Measurements from ENCODE around the gene HK3. TPM values are rescaled to one million over a fixed set of nuclear protein-coding genes. Genes with fewer than 3 reads are reported as not detected.

HK3 gene
- total RNA-seq, 1 donor from 2014 or later = 61.2 TPM

DNA sequence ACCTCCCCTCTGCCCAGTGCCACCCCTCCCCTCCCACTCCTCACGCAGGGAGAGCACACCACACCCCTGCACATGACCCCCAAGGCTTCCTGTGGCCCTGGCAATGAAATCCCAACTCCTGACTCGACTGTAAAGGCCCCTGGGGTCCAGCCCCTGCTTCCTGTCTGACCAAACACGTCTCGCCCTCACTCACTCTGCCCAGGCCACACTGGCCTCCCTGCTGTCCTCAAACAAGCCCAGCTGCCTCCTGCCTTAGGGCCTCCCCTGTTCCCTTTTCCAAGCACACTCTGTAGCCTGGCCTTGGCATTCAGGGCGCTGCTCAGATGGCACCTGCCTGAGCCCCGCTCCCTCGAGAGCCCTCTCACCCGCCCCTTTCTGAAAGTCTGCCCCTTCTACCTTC, 42.4 kb downstream of the HK3 start:
- Histone ChIP-seq H3K27ac (no peak overlapping the region), H3K27me3 (ENCODE audit: low read depth) (peaks cover 48% of the 10 kb centered on the region), H3K9me3 (no peaks in the 10 kb centered on the region), H3K36me3 (no peaks in the 10 kb centered on the region), H3K4me3 (no peak overlapping the region), H3K4me1 (no peaks in the 10 kb centered on the region)
- TF ChIP-seq, protein P1, sequence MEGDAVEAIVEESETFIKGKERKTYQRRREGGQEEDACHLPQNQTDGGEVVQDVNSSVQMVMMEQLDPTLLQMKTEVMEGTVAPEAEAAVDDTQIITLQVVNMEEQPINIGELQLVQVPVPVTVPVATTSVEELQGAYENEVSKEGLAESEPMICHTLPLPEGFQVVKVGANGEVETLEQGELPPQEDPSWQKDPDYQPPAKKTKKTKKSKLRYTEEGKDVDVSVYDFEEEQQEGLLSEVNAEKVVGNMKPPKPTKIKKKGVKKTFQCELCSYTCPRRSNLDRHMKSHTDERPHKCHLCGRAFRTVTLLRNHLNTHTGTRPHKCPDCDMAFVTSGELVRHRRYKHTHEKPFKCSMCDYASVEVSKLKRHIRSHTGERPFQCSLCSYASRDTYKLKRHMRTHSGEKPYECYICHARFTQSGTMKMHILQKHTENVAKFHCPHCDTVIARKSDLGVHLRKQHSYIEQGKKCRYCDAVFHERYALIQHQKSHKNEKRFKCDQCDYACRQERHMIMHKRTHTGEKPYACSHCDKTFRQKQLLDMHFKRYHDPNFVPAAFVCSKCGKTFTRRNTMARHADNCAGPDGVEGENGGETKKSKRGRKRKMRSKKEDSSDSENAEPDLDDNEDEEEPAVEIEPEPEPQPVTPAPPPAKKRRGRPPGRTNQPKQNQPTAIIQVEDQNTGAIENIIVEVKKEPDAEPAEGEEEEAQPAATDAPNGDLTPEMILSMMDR (IDR thresholded peaks at IDR 0.05) = no peak
- no peak for ATAC-seq
- no peak for DNase-seq
- intact Hi-C loops (cut with DNase I) = no loop called here

DNA sequence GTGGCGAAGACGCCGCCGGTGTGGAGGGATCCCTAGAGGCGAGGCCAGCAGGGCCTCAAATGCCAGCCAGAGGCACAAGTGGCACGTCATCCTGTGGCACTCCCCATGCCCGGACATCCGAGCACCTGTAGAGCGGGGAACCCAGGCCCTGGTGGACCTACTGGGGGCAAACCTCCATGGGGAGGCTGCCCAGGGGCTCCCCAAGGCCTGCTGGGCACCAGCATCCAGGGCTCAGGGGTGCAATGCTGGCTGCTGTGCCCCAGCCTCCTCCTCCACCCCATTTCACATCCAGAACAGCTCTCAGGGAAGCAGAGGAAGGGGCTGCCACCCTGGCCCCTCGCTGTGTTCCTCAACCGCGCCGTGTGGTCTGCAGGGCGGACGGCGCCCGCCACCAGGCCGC, 43.5 kb downstream of the HK3 start:
- DNase-seq (no peak), ATAC-seq (no peak)
- TF ChIP-seq, protein P1 (IDR thresholded peaks at IDR 0.05) = no peak
- Histone ChIP-seq H3K36me3 (no peaks in the 10 kb centered on the region), H3K9me3 (no peaks in the 10 kb centered on the region), H3K27me3 (ENCODE audit: low read depth) (peaks cover 48% of the 10 kb centered on the region), H3K4me1 (no peaks in the 10 kb centered on the region), H3K27ac (no peak overlapping the region), H3K4me3 (no peak overlapping the region)
- intact Hi-C loops (cut with DNase I) = no loop called here

DNA sequence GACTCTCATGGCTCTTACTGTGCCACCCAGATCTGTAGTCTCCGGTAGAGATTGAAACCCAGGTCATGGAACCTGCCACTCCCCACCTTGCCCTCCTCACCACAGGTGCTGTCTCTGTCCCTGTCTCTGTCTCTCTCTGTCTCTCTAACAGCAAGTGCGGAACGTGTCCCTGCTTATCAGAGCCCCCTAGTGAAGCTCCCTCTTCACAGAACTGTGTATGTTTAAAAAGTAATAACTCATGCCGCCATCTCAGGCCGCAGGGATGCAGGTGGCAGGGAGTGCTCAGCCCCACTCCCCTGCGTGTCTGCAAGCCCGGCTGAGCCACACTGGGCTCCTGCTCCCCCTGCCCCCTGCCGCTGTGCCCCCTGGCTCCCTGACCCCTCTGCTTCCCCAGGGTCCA, 45.0 kb downstream of the HK3 start:
- Histone ChIP-seq H3K4me1 (no peaks in the 10 kb centered on the region), H3K36me3 (no peaks in the 10 kb centered on the region), H3K27ac (no peak overlapping the region), H3K27me3 (ENCODE audit: low read depth) (peaks cover 51% of the 10 kb centered on the region), H3K4me3 (no peak overlapping the region), H3K9me3 (no peaks in the 10 kb centered on the region)
- no peak for DNase-seq
- no peak for ATAC-seq
- intact Hi-C loops (cut with DNase I) = no loop called here
- TF ChIP-seq, protein P1 (IDR thresholded peaks at IDR 0.05) = no peak

DNA sequence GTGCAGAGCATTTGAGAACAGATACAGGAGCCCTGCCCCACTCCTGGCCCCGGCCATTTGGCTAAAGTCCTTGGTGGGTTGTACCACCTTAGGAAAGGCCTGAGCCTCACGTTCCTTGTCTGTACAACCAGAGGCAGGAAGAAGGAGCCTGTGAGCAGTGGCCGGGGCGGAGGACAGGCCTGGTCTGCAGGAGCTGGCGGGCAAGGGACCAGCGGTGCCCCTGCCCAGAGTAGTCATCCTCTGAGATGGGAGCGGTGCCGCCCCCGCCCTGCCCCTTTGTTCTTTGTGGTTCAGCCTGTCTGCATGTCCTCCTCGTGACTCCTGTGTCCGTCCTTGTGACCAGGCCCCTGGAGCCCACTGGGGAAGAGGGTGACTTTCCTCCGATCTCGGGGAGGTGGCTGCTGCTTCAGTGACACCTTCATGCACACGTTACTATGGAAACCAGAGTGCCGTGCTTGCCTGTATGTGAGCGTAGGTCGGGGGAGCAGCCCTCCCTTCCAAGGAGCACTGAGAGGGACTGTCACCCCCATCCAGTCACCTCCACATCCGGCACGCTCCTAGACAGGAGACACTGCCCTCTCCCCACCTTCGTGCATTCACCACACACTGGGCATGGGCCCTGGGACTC, 45.9 kb downstream of the HK3 start:
- intact Hi-C loops (cut with DNase I) = no loop called here
- Histone ChIP-seq H3K9me3 (no peaks in the 10 kb centered on the region), H3K4me3 (no peak overlapping the region), H3K36me3 (no peaks in the 10 kb centered on the region), H3K4me1 (no peaks in the 10 kb centered on the region), H3K27ac (no peak overlapping the region), H3K27me3 (ENCODE audit: low read depth) (peaks cover 59% of the 10 kb centered on the region)
- ATAC-seq (no peak), DNase-seq (no peak)
- TF ChIP-seq, protein P1 (IDR thresholded peaks at IDR 0.05) = no peak

DNA sequence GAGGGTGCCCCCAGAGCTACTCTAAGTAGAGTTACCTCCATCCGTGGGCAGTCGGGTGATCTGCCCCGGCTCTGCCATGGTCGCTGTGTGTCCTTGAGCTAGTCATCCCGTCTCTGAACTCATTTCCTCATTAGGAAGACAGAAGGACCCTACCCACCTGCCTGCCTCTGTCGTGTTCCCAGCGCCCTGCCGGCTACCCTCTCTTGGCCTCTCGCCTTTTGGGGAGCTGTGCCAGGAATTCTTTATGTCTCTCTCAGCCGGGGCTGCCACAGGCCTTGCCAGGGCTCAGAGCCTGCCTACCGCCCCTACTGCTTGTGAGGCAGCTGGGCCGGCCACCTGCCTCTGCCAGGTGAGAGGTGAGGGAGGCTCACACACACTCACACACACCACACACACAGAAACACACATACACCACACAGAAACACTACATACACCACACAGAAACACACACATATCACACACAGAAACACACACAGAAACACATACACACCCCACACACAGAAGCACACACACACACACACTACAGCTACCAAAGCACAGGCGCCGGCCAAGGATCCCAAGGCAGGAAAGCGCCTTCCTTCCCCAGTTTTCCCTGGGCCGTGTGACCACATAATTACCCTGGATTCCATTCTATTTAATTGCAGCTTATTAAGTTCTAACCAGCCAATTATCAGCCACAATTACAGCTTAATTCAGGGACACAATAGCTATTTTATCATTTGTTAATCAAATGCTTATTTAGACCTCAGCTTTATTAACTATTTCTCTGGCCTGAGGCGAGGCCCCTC, 47.1 kb downstream of the HK3 start:
- no peak for DNase-seq
- no peaks in the 10 kb centered on the region for H3K4me1 ChIP-seq
- intact Hi-C loops (cut with DNase I) = no loop called here
- H3K27me3 ChIP-seq (ENCODE audit: low read depth) = peaks cover 61% of the 10 kb centered on the region
- H3K36me3 ChIP-seq = no peaks in the 10 kb centered on the region
- TF ChIP-seq, protein P1 (IDR thresholded peaks at IDR 0.05) = no peak
- no peak overlapping the region for H3K4me3 ChIP-seq
- ATAC-seq = no peak
- no peaks in the 10 kb centered on the region for H3K9me3 ChIP-seq
- no peak overlapping the region for H3K27ac ChIP-seq
